ENCODE measurements around the gene MEG3.

MEG3 gene

DNA sequence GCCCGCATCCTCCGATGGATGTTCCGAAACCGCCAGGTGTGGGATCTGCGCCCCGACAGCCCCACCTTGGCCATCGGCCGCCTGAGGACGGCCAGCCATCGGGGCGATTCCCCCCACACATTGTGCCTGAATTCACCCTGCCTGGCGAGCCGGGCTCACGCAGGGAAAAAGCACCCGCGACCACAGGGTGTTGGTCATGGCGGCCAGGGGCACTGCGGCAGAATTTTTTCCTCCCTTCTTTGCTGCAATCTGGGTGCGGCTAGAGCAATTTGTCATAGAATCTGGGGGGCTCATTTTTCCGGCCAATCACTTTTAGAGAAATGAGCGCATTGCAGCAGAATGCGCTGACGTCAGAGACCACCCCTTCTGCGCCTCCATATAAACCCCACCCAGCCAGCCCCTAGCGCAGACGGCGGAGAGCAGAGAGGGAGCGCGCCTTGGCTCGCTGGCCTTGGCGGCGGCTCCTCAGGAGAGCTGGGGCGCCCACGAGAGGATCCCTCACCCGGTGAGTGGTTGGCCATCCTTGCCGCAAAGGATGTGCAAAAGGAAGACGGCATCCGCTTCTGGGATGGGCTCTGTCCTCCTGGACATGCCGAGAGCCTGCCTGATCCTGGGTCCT, at the start of gene MEG3:
TSS of gene MEG3 (plus strand) at position 406 of the 619 bp plus-strand sequence.
- no peak for DNase-seq (ENCODE audit: low spot score)

DNA sequence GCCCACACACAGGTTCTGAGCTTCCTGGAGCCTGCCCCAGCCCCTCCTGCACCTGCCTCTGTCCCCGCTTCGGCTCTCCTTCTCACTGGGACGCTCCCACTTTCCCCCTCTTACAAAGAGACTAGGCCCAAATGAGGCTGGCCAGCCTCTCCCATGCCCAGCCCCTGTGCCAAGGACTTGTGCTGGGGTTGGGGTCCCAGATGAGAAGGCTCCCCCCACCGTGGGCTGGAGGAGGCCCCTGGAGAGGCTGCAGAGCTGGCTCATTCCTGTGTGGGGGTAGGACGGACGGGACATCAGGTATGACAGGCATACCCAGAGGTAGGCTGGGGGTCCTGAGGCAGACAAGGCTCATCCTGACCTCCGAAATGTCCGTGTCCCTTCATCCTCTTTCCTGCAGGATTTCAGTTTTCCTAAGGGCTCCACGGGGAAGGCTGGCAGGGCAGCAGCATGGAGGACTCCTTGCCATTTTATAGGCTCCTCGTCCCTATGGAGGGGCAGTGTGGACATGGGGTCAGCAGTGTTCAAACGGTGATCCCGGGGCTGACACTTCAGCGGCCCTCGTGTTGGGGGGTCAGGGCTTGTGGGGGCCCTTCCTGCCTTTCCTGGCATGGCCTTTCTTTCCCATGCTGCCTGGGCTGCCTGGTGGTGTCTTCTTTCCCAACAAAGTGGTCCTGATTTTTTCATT, 49.1 kb upstream of the MEG3 start:
- DNase-seq (ENCODE audit: low spot score): no peak

DNA sequence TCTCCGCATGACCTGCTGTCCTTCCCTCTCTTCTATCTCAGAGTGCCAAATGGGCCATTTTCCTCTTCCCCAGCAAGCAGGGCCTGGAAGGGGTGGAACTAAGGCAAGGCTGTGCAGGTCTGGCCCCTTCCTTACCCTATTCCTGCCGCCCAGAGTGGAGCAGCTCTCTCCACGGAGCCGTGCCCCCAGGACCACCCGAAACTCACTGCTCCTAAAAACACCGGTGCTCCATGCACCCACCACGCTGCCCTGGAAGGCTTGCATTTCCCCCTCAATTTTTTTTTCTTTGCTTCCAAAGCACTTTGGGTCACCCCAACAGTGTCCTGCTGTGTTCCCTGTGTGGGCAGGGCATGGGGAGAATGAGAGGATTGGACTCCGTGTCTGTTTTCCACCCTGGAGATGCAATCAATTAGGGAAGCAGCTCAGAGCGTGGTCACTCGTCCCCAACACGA, 48.5 kb upstream of the MEG3 start:
- no peak for DNase-seq (ENCODE audit: low spot score)

DNA sequence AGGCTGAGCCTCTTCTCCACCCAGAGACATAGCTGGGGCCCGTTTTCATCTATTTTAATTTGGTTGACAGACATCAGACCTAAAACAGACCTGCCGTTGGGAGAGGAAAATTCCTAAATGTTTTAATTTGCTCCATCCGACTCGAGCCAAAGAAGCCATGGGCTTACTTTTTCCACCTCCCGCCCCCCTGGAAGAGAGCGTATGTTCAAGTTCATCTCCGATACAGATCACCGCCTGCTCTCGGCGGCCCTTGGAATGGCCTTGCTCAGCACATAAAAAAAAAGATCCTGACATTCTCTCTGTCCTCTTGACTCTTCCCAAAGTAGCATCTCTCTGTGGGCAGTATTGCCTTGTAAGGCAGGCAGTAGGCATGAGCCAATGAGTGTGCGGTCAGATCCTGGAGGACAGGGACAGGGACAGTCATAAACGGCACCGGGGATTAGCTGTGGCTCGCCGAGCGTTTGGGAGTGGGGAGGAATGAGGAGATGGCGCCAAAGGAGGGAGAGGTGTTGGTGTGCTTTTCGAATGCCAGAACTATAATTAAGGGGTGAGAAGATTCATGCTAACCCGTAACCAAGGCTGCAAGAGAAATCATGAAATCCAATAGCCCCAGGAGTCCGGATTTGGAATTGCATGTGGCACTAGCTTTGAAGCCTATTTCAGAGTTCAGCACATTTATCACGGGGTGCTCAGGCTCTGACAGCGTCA, 47.9 kb upstream of the MEG3 start:
- DNase-seq (ENCODE audit: low spot score): no peak

DNA sequence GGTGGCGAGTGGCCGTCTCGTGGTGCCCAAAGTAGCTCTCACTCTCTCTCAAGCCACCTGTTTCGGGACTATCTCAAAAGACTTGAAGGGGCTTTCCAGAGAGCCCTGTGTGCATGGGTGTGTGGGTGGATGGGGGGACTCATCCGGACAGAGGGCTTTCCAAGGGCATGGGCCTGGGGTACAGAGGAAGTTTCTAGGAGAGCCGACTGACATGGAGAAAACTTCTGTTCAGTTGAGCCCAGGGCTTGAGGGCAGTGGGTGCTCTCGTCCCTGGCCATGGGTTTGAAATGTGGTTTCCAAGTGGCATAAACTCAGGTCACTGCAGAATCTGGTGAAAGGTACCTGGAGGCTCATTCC, 47.4 kb upstream of the MEG3 start:
- no peak for DNase-seq (ENCODE audit: low spot score)

DNA sequence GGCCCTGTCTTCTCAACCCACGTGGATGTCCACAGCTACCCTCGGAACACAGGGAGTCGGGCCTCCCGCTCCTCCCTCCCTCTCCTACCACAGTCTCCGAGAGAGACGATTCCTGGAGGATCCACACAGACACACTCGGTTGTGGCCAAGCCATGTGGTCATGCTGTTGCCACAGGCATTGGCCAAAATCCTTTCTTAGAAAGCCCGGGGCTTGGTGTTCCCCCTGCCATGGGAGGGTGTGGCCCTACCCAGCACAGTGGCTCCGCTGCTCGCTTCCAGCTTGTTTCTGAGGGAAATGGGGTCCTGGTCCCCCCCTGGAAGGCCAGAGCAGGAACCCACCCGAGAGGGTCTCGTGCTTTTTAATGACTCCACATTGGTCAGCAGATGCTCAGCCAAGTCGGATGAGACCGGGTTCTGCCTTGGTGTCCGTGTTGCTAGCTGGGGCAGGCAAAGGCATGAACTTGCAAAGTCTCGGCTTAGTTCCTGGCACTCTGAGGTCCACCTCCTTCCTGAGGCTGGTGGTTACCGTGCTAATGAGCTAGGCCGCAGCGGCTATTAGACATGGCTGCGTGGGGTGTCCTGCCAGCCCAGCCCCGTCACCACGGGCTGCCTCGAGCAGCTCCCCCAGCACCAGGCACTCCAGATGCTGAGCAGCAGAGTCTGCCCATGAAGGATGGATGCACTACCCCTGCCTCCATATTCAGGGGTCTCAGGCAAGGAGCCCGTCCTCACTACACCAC, 46.8 kb upstream of the MEG3 start:
- no peak for DNase-seq (ENCODE audit: low spot score)

DNA sequence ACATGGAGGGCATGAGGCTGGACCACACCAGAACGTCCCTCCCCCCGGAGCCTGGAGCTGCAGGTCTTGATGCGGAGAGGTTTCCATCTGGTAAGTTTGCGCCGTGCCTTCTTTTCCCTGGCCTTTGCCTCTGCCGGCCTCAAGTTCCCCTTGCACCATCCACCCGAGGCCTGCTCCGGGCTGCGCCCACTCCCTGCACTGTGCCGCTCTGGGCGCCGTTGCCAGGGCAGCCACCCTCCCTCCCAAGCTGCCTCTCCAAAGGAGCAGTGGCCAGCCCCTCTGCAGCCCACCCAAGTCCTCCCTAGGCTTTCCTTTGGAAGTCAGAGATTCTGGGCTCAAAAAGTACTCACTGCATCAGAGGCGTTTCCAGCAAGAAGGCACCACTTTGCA, 46.2 kb upstream of the MEG3 start:
- no peak for DNase-seq (ENCODE audit: low spot score)

DNA sequence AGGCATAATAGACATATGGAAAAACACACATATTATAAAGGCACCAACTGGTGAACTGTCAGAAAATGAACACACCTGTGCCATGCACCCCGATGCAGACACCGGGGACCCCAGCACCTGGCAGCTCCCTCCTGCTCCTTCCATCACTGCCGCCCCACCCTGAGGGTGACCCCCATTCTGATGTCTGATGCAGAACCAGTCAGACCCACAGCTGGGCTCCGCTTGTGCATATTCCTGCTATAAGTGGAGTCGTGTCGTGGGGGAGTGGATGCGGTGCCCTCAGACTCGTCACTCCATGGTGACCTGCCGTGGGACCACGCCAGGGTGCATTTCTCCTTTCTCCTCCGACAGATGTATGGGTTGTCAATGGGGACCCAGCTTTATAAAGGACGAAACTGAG, 45.7 kb upstream of the MEG3 start:
- DNase-seq (ENCODE audit: low spot score): no peak

DNA sequence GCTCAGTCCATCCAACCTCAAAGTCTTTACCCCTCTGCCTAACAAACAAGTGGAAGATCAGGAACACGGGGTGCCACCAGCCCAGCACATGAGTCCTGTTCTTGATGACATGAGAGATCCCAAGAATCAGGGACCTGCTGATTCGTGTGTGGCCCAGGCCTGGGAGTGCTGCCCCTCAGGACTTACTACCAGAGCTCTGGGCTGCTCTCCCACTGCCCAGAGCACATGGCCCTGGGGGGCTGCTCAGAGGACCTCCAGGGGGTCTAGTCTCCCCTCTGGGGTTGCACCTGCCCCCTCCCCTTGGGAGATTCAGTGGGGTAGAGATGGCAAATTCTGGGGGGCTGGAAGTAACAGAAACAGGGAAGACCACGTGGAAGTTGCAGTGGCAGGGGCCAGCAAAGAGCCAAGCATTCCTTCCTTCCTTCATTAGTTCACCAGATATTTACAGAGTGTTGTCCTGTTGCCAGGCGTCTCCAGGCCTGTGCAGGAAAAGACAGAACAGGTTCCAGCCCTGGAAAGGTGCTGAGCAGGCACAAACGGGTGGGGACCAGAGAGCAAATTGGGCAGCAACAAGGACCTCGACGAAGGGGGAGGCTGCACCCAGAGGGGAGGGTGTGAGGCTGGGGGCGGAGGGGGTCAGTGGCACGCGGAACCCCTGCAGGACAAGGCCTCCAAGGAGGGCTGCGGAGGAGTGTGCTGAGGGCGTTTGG, 45.1 kb upstream of the MEG3 start:
- DNase-seq (ENCODE audit: low spot score): no peak

DNA sequence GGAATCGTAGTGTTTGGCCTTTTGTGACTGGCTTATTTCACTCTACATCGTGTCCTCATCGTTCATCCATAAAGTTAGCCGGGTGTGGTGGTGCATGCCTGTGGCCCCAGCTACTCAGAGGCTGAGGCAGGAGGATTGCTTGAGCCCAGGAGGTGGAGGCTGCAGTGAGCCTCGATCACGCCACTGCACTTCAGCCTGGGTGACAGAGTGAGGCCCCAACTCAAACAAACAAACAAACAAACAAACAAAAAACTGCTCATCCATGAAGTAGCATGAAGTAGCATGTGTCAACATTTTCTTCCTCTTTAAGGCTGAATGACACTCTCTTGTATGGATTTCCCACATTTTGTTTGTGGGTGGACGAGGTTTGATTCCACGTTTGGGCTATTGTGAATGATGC, 44.0 kb upstream of the MEG3 start:
- DNase-seq (ENCODE audit: low spot score): no peak

DNA sequence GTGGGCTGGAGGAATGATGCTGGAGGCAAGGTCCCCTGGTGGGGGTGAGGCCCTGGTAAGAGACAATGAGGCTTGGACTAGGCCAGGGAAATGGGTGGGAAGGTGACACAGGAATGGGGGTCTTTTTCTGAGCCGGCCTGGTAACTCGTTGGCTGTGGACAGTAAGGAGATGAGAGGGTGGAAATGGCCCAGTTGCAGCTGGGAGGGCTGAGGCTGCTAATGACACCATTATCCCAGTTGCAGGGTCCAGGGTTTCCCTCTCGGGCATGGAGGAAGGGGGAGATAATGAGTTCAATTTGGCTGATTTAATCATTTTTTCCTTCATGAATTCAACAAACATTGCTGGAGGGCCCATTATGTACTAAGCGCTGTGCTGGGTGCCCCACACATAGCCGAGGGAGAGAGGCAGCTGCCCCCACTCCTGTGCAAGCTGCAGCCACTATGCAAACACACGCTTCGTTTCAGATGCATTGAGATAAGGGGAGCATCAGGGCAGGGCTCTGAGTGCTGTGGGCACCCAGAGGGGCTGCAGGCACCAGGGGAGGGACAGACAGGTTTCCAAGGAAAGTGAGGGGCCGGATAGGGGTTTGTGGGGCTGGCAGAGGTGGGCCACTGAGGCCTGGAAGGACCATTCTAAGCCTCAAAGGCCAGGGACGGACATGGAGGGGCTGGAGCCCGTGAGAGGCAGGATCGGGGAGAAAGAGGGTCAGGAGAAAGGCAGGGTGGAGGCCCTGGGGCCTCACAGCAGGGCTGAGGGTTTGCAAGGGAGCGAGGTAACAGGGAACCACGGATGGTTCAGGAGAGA, 43.2 kb upstream of the MEG3 start:
- no peak for DNase-seq (ENCODE audit: low spot score)

DNA sequence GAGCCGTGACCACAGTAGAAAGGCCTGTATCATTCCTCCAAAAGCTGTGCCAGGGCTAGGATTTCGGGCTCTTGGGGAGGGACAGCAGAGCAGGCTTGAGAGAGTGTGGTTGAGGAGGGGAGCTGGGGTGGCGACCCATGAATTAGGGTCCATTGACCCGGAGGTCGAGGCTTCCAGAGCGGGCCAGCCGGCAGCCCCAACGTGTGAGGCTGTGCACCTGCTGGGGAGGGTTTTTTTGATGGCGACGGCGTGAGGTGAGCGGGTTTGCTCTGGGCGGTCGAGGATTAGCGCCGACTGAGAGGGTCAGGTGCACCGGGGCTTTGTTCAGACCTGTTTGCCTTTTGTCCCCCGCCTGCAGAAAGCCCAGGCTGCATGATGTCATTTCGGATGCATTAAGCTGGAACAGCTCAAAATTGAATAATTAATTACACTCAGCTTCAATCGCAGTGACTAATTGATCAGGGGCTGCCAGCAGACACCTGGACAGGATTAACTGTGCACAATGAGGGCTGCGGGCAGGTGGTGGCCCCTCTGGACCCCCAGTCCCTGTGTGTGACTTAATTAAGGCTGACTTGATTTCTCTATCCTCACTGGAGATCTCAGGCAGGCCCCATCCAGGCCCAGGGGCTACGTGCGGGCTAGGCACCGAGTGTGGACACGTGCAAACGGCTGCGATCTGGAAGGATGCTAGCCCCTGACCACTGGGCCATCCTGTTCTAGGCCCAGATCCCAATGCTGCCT, 42.1 kb upstream of the MEG3 start:
- no peak for DNase-seq (ENCODE audit: low spot score)

DNA sequence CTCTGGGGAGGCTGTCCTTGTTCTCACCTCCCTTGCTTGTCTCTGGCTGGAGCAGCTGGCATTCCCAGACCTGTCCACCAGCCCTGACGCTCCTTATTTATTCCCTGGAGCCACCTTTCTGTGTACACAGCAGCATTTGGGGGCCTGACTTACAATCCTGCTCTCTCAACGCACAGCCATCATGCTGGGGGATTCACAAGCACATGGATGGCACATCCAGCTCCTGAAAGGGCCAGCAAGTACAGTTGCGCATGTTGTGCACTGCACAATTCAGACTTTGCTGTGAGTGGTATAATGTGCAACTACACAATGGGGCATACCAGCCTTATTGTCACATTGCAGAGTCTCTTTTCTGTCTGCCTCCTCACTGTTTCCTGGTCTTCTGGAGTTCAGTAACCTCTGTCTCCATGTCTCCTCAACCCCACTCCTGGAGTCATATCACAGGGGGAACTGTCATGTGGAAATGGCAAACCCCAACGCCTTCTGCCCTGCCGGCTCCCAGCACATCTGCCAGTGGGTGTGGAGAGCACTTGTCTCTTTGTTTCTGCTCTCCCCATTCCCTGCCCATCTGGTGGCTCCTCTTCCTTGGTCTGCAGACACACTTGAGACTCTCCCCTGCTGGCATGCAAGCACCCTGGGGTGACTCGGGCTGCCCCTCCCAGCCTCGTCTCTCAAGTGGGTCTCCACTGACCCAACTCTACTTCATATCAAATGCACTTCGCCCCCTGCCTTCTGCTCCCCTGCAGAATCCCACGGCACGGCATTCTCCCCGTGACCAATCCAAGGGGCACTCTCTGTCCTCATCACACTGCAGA, 41.2 kb upstream of the MEG3 start:
- no peak for DNase-seq (ENCODE audit: low spot score)

DNA sequence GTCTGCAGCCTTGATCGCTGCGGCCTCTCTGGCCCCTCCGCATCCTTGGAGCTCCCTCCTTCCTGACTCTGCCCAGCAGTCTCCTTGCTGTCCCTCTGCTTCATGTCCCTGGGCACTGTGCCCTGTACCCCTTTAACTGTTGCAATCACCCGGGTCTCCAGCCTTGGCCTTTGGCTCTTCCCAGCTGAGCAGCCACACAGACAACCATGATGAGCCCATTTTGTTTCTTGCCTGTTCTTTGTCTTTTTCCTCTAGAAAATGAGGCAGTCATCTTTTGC, 40.6 kb upstream of the MEG3 start:
- DNase-seq (ENCODE audit: low spot score): no peak

DNA sequence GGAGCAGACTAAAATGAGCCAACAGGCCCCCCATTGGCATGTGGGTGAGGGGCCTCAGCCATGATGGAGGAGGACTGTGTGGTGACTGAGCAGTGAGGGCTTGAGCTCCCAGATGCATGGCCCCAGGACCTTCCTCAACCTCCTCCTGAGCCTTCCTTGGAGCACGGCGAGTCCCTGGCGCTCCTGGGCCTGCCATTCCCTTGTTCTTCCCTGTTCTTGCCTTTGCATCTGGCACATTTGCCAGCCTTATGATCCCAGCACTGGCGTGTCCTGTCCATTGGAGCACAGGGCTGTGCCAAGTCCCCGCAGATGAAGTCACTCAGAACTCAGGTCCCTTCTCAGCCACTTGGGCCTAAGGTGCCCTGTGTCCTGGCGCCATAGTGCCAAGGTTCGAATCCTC, 40.3 kb upstream of the MEG3 start:
- no peak for DNase-seq (ENCODE audit: low spot score)

DNA sequence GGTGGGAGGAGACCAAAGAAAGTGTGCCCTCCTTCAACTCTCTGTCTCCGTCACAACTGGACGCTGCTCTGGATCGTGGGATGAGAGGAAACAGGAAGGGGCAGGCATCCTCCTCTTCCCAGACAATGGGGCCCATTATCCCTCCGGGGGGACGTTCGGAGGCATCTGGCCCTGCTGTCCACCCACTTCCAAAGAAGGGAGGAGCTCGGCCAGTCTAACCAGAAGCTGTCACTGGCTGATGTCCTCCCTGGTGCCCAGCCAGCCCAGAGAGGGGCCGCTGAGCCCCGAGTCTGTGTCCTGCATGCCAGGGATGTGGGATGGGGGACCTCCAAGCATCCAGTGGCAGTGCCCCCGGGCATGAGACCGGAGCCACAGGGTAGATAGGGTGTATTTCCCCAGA, 39.8 kb upstream of the MEG3 start:
- DNase-seq (ENCODE audit: low spot score): no peak

DNA sequence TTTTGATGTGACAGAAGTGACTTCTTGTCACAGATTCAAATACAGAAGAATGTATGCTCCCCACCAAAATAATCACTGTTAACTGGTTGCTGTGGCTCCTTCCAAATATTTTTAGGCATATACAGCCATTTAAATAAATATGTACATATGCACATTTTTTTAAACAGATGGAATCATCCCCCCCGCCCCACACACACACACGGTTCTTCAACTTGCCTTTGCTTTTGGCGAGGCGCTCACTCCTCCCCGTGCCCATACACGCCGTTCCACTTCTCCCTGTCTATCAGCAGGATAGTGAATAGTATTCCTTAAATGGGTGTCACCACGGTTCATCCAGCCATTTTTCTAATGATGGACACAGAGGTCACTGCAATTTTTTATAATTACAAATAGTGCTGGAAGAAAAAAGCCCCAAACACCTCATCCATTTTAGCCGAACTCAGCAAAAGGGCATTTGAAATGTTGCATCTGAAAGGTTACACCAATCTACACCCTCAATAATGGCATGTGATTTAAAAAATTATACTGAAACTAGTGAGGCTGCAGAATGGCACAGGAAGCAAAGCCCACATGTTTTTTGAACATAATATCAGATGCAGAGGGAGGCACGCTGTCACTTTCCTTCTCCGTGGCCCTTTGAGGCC, 39.2 kb upstream of the MEG3 start:
- DNase-seq (ENCODE audit: low spot score): no peak

DNA sequence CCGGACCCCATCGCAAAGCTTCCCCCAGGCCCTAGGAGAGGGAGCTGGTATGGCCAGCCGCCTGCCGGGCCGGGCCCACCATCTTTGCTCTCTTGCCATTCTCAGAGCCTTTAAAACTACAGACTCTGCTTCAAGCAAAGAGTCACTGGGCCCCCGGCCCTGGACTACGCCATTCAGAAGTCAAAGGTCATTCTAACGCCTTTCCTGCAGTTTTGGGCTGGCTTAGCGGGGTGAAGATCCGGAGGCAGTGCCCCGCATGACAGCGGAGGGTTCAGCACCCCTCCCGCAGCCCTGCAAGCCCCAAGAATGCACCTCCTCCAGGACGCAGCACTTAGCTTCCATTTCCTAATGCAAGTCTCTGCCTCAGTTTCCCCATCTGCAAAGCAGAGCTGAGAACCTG, 38.3 kb upstream of the MEG3 start:
- DNase-seq (ENCODE audit: low spot score): no peak

DNA sequence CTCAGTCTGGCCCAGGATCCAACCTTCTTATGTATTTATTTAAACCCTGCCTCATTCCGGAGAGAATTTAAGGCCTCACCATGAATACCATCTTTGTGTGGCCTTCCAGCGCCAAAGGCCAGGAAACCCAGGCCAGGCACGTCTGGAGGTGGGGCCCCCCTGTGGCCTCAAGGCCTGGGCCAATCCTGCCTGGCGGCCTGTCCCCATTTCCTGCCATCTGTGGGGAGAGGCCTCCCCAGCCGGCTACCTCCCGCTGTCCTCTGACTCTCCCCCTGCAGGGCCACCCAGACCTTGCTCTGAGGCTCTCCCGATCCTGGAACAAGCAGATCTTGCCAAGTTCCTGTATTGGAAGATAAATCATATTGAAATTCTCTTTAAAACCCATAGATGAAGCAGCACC, 37.4 kb upstream of the MEG3 start:
- no peak for DNase-seq (ENCODE audit: low spot score)

DNA sequence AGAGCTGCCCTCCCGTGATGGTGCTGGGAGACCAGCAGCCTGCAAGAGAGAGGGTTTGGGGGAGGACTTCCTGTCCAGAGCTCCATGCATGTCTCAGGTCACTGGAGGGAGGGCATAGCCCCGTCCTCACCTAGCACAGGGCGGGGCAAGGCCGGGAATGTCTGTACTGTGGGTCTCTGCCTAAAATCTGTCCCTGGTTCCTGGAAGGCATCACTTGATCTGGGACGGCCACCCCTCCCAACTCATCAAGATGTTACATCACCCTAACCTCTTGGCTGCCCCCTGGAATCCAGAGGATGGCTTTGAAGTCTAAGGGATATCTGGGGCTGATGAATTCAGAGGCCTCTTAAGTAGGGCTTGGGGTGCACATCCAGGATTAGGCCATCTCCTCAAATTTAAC, 37.0 kb upstream of the MEG3 start:
- DNase-seq (ENCODE audit: low spot score): no peak

All from HuH-7 (cell line).